GM04503 (cell line): ENCODE data around the gene GSTT2B.
"Not testable (repeated sequence)": the region's sequence is repeated elsewhere in the genome, so short reads cannot be mapped to it uniquely, and the experiment has no call there.

ENCODE experiments used
- DNase-seq: peaks from one replicate; pipeline ENCODE4 v3.0.0-alpha.2; 2012; ENCODE audit warnings: low read depth

The GSTT2B gene, protein sequence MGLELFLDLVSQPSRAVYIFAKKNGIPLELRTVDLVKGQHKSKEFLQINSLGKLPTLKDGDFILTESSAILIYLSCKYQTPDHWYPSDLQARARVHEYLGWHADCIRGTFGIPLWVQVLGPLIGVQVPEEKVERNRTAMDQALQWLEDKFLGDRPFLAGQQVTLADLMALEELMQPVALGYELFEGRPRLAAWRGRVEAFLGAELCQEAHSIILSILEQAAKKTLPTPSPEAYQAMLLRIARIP

DNA sequence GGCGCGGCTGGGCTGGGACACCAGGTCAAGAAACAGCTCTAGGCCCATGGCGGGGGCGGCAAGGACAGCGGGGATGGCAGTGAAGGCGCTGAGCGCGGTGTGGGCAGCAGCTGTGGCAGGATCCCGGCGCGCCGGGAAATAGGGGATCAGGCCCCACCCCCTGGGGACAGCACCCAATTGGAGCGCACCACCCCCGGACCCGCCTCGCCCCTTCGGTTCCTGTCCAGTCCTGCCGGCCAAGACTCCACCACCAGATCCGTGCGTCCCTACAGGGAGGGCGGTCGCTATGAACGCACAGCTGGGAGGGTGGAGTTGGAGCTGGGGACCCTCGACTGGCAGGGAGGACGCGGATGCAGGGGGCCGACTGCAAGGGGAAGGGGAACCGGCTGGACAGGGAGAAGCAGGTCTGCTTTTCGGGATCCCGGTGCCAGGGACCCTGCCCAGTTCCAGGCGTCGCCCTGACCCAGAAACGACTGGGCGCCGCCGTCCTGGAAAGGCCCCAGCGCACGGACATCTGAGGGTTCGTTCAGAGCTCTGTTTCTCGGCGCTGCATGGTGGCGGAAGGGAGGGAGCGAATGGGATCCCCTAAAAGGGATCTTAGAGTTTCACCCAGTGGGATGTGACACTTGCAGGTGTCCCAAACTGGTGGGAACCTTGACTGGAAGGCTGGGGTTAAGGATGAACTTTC, at the start of gene GSTT2B:
TSS of gene GSTT2B (minus strand) at position 112 of the 688 bp plus-strand sequence. CDS start at position 48, 64 bp downstream.
- not testable (repeated sequence) for DNase-seq

DNA sequence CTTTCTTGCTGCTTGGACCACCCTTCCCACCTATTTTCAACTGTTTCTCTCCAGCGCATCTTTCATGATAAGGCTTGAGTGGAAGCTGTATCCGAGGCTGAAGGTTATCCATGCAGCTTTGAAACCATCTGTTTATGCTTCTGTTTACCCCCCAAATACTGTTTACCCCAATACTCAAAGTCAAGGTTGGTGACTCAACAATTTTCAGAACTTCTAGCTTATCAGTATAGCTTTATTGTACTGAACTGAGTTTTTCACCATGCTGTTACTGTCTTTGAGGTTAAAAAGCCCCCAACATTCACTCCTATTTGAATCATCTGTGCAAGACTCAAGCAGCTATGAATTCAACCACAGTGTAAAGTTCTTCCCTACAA, 49.0 kb upstream of the GSTT2B start:
- DNase-seq: no peak

DNA sequence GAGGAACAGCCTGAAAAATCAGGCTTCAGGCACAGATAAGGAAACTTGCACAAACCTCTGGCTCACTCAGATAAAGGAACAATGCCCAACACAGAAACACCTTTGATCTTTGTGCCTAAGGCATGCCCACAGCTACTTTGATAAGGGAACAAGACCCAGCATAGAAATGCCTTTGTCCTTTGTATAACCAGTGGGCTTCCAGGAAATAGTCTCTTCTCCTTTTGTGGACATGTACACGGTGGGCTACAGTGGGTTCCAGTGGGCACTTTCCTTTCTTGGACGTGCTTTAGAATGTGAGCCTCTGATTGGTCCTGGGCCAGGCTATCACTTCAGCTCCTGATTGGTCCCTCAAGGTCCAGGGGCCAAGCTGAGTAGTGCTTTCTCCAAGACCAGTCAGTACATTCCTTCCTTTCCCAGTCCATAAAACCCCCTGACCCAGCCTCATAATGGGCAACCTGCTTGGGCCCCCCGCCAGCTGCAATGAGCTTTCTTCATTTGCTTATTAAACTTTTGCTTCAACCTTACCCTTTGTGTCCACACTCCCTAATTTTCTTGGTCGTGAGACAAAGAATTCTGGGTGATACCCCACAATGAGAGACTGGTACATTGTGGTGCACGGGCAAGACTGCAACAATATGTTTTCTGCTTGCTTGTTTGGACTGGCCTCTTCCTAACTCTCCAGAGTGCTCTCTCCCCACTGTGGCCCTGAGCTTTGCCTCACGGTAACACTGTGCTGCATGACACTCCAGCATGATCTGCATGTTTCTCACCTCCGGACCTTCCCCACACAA, 48.4 kb upstream of the GSTT2B start:
- no peak for DNase-seq

DNA sequence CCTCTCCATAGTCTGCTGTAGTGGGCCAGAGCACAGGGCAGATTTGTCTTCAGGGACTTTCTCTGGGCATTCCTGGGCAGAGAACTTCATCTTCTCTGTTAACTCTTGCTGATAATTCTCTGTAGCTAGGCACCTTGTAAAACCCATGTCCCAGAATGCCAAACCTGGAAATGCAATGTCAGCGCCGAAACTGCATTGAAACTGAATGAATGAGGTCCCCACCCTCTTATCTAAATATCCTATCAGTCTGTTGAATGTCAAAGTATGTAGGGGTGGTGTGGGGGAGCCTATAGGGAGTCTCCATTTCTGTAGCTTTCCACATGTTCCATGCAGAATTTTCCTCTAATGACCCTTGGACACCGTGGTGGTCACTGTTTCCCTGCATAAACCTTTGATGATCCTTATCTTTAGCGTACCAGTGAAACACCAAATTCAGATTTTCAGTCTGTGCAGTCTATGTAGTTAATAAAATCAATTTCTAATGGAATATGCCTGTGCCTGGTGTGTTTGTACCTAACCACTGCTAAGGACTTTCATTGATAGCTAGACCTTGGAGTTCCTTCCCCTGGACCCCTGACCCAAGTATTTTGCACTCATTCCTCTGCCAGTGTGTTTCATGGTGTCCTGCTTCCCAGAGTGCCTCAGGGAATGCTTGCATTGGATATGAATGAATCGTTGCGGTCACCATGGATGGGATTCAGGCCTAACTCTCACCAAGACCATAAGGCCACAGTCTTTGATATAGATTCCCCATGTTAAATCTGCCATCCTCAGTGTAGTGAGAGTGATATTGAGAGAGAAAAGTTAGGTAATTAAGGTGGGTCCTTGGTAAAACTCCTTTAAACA, 47.6 kb upstream of the GSTT2B start:
- DNase-seq: no peak

DNA sequence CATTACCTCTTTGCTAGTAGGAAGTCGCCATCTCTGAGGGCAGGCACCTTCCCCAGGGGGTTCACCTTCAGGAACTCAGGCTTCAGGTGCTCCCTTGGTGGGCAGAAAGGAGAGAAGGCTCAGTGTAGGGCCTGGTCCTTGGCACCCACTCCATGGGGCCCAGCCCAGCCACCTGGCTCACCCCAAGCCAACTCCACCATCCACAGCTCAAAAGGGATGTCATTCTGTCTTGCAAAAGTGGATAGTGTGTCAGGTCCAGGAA, 47.0 kb upstream of the GSTT2B start:
- no peak for DNase-seq

DNA sequence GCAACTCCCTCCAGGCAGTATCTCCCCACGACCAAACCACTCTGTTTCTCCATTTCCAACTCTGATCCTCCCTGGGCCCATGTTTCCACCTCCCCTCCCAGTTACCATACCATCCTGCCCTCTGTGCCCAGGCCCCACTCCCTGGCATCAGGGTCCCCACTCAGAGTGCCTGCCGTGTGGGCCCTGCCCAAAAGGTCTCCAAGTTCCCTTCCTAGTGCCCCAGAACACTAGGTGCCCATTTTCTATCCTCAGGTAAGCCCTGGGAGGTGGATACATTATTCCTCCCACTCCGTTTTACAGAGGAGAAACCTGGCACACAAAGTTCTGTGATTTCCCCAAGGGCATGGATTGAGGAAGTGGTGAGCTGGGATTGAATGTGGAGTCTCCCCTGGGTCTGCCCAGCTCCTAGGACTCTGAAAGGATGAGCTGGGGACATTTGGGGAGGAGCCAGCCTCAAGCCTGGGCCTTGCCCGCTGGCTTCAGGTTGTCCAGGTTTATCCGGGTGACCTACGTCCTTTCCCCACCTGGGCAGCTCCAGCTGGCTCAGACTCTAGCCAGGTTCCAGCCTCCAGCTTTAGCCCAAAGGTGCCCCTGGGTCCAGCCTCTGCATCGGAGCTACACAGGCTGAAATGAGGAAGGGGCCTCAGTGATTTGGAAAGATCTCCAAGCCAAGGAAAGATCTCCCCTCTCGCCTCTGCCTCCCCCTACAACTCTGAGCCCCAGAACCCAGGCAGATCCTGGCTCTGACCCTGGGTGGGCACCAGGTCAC, 46.4 kb upstream of the GSTT2B start:
- DNase-seq: no peak

DNA sequence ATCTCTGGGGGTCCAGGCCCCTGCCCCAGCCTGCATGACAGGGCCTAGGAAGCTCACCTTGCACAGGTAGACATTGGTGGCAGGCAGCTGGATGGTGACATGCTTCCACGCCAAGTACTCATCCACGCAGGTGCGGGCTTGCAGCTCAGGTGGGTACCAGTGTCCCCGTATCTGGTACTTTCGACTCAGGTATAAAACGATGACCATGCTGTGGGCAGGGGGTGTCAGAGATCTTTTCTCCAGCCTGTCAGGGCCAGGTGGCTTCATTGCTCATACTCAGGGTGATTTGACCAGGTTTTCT, 45.9 kb upstream of the GSTT2B start:
- no peak for DNase-seq

DNA sequence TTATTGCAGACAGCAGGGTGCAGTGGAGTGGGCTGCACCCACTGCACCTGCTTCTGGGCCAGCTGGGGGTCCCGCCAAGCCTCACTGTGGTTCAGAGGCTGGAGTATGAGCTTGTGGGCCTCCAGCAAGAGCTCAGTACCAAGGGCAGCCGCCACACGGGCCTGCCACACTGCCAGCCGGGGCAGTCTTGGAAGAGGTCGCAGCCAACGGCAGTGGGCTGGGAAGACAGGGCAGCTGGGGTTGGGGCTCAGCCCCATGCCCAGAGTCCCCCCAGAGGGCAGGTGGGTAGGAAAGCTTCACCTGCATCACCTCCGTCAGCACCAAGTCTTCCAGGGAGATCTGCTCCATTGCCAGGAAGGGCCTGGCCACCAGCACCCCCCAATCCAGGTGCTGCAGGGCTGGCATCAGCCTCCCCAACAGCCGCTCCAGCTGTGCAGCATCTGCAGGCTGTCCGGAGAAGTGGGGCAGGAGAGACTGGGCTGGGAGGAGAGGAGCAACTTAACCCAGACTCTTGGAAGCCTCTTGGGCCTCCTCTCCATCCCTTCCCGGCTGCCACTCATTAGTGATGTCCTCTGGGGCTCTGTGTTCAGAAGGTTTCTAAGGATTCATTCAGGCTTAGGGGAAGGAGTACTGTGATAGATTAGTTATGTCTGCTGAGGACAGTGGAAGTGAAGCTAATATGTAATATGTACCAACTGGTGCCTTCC, 45.4 kb upstream of the GSTT2B start:
- DNase-seq: no peak

DNA sequence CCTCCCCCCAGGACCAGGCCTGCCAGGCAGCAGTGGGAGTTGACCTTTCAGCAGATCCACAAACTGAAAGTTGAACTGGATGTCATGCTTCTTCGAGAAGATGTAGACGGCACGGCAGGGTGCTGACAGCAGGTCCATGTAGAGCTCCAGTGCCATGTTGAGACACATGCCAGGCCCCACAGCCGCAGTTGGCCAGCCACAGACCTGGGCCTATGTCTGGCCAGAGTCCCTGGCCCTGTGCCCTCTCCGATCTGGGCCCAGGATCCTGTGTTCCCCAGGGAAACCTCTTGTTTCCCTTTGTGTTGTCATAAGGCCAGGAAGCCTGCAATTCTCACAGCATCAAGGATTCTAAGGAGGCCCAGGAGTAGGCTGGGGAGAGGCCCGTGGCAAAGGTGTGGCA, 44.2 kb upstream of the GSTT2B start, which contains the start of gene GSTT4:
TSS of gene GSTT4 (minus strand) at position 253 of the 400 bp plus-strand sequence. CDS start at position 156, 97 bp downstream.
- DNase-seq: no peak

DNA sequence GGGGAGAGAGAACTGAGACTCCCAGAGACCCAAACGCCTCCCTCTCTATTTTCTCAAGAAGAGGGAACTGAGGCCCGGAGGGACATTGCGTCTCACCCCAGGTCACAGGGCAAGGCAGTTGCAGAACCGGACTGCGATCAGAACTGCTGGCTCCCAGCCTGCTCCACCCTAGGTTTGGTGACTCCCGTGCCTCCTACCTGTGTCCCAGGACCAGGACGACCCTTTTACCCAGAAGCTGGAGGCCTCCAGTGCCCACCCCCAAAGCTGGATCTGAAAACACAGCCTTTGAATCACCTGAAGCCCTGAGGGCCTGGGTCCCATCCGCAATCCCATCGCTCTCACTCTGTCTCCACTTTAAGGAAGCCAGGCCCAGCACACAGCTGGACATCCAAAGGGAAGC, 42.9 kb upstream of the GSTT2B start:
- DNase-seq: no peak

DNA sequence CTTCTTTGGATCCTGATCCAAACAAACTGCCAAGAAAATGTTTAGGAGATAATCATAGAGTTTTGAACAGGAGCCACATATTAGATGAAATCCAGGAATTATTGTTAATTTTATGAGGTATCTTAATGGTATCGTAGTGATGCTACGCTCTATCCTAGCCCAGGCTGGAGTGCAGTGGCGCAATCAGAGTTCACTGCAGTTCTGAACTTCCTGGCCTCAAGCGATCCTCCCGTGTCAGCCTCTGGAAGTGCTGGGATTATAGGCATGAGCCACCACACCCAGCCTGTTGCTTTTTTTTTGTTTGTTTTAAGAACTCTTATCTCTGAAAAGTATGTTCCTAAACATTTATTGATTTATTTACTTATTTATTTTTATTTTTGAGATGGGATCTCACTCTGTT, 41.9 kb upstream of the GSTT2B start:
- no peak for DNase-seq

DNA sequence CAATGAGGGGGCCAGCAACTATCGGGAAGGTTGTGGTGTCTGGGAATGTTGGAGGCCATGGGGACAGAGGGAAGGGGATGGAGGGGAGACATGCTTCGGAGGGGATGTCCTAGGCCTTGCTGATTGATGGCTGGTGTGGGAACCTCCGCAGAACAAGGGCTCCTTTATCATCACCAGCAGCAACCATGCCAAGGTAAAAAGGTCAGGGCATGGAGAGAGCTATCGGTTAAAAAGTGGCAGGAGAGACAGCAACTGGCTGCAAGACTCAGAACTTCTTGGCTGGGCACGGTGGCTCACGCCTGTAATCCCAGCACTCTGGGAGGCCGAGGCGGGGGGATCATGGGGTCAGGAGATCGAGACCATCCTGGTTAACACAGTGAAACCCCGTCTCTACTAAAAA, 41.3 kb upstream of the GSTT2B start:
- DNase-seq: no peak

DNA sequence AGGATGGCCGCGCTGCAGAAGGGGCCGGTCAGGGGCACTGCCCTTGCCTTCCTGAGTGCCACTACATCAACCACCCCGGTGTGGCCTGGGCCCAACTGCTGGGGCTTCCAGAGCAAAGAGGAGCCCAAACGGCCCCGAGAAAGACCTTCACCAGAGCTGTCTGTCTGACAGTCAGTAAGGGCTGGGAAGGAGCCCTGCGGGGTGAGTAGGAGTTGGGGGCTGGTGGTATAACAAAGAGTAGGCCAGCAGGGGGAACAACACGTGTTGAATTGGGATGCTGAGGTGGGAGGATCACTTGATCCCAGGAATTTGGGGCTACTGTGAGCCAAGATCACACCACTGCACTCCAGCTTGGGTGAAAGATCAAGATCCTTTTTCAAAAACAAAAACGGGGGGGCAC, 40.3 kb upstream of the GSTT2B start:
- DNase-seq: no peak

DNA sequence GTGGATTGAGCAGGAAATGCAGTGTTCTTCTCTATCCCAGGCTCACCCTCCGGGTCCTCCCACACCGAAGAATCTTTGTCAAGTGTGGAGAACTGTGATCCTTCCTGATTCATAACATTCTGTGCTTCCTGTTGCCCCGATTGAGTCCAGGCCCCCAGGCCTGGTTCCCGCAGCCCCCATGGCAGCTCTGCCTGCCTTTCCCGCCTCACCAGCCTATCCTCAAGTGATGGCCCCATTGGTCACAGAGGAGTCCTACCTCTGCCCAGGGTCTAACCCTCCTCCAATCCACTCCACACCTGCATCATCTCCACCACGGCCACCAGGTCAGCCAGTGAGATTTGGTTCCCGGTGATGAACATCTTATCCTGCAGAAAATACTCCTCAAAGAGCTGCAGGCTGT, 38.8 kb upstream of the GSTT2B start:
- DNase-seq: not testable (repeated sequence)

DNA sequence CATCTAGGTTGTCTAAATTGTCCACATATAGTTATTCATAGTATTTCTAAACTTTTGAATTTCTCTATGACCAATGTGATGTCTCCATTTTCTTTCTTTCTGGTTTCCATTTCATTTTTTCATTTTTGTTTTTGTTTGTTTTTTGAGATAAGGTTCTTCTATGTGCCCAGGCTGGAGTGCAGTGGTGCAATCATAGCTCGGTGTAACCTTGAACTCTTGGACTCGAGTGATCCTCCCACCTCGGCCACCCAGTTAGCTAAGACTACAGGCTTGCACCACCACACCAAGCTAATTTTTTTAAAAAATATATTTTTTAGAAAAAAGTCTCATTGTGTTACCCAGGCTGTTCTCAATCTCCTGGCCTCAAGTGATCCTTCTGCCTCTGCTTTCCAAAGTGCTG, 36.1 kb upstream of the GSTT2B start:
- DNase-seq: no peak

DNA sequence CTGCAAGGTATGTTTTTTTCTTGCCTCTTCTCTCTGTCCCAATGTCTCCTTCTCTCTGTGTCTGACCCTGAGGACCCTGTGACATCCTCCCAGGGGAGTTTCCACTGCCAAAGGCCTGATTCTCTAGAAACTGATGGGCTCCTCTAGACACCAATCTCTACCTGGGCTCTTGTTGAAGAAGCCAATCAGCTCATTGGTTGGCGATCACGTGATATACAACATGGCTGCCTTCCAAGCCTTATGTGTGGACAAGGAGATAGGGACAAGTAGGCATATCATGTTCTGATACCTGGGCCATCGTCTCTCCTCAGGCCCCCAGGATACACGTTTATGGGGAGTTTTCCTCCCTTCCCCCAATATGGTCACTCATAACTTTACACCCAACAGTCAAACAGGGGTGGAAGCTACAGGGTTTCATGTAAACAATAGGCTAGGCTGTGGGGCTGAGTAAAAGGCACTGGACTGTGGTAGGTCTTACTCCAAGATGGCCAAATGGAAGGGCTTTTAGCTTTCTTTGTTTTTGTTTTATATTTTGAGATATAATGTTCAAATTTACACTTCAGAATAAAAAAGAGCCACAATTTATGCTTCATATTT, 32.7 kb upstream of the GSTT2B start:
- DNase-seq: not testable (repeated sequence)

DNA sequence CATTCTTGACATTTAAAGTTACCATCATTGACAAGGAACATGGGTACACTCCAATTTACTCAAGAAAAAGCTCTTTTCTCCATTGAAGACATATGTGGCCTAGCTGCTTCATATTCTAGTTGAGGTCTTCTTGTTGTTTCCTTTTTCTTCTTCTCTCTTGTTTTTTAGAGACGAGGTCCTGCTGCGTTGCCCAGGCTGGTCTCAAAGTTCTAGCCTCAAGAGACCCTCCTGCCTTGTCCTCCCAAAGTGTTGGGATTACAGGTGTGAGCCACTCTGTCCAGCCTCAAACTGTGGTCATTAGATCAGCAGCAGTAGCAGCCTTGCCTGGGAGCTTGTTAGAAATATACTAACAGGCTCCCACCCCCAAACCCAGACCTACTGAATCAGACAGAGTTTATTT, 32.1 kb upstream of the GSTT2B start:
- DNase-seq: not testable (repeated sequence)

DNA sequence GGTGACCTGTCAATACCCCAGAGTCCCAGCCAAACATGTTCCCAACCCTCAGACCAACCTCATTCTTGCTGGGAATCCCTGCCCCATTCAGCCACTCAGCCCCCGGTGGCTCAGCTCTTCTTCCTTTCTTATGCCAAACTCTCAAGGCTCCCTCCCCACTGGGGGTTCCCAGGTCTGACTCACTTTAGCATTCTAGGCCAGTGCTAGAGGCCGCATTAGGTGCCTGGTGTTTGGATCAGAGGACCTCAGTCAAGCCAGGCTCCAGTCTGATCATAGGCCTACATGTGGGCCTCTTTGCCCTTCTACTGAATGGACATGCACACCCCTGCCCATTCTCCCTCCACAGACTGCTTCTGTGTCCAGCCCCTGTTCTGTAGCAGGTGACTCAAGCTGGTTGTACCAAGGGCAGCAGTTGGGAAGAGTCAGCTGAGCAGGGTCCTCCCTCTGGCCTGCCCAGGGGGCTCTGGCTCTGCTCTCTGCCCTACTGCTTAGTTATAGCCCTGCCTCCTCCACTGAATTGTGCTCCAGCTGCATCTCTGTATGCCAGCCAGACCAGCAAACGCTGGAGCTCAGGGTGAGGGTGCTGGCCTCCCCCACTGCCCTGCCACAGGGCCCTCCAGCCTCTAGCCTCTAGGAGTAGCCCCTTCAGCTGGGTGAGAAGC, 28.7 kb upstream of the GSTT2B start:
- not testable (repeated sequence) for DNase-seq

DNA sequence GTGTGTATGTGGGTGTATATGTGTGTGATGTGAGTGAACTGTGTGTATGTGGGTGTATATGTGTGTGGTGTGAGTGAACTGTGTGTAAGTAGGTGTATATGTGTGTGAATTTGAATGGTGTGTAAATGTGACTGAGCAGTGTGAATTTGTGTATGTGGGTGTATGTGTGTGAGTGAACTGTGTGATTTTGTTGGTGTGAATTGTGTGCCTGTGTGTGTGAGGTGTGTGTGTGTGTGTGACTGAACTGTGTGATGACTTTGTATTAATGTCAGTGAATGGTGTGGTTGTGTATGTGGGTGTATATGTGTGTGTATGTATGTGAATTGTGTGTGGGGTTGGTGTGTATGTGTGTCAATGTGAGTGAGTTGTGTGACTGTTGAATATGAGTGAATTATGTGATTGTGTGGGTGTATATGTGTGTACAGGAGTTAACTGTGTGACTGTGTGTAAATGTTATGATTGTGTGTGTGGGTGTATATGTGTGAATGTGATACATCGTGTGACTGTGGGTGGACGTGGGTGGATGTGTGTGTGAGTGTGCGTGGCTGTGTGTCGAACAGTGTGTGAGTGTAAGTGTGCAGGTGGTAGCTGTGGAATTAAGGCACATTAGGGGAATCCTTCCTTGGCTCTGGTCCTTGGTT, 25.7 kb upstream of the GSTT2B start:
- not testable (repeated sequence) for DNase-seq

DNA sequence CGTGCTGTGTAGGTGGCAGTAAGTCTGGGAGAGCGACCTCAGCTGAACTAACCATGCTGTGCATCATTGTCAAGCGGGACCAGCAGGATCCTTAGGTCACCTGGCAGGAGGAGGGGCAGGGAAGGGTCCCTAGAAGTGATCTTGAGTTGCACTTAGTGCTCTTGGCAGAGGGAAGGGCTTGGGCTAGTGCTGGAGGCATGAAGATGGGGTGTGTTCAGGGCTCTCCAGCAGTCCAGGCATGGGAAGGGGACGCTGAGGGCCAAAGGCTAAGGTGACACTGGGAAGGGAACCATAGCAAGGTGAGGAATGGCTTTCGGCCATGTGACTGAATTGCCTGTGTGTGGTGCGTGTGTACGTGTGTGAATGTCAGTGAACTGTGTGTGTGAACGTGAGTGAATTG, 25.1 kb upstream of the GSTT2B start:
- not testable (repeated sequence) for DNase-seq
